ENCODE data around the gene KBTBD6. TPM values are rescaled to one million over a fixed set of nuclear protein-coding genes. Genes with fewer than 3 reads are reported as not detected.

Gene KBTBD6
- total and polyA plus RNA-seq, 2 of the 13 experiments (the other 11 are each of a cell fraction or from before 2014, with no cell fraction given): 4.4 to 12.0 TPM

DNA sequence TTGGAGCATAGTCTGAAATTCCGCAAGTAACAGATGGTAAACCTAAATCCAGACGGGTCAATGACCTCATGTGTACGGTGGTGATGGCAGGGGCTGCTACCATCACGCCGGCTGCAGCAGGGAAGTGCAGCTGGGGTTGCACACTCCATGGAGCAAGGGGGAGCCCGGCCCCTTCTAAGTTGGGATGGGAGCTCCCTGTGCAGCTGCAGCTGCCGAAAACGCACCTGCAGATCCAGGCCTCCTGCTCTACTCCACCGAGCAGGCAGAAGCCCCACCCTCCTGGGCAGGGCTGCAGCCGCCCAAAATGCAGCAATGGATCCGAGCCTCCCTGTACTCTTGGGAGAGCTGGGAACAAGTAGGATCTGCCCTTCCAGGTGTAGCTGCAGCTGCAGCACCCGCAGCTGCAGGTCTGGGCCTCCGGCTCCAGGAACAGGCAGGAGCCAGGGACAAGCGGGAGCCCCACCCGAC lies 25.5 kb downstream of the KBTBD6 start (continued):
- TF ChIP-seq YEATS4 (CRISPR knock-in tag; IDR thresholded peaks at IDR 0.05; ENCODE audit: borderline replicate concordance) (no peak), AHR (CRISPR knock-in tag; IDR thresholded peaks at IDR 0.05) (0 out of 2 replicates have a peak, but pooled peaks have one; percentile 9), KDM5A (IDR thresholded peaks at IDR 0.05; ENCODE audit: borderline replicate concordance, low read length) (no peak), NR3C1 (CRISPR knock-in tag; IDR thresholded peaks at IDR 0.05) (no peak), ZNF891 (CRISPR knock-in tag; IDR thresholded peaks at IDR 0.05) (no peak), SALL2 (CRISPR knock-in tag; IDR thresholded peaks at IDR 0.05) (no peak), ZNF589 (CRISPR knock-in tag; conservative IDR thresholded peaks at IDR 0.05) (no peak), TOPORS (CRISPR knock-in tag; IDR thresholded peaks at IDR 0.05) (0 out of 2 replicates have a peak, but pooled peaks have one; percentile 16), ZNF772 (CRISPR knock-in tag; IDR thresholded peaks at IDR 0.05) (no peak; the same call in 1 of the 2 replicates), FOXO1 (CRISPR knock-in tag; IDR thresholded peaks at IDR 0.05) (no peak), MATR3 (CRISPR knock-in tag; IDR thresholded peaks at IDR 0.05) (no peak), ZNF678 (CRISPR knock-in tag; IDR thresholded peaks at IDR 0.05) (no peak), ZNF234 (CRISPR knock-in tag; conservative IDR thresholded peaks at IDR 0.05) (no peak), KAT8 (CRISPR knock-in tag; IDR thresholded peaks at IDR 0.05) (no peak), NAIF1 (CRISPR knock-in tag; IDR thresholded peaks at IDR 0.05; ENCODE audit: borderline replicate concordance) (no peak)
- TF ChIP-seq, protein P1, sequence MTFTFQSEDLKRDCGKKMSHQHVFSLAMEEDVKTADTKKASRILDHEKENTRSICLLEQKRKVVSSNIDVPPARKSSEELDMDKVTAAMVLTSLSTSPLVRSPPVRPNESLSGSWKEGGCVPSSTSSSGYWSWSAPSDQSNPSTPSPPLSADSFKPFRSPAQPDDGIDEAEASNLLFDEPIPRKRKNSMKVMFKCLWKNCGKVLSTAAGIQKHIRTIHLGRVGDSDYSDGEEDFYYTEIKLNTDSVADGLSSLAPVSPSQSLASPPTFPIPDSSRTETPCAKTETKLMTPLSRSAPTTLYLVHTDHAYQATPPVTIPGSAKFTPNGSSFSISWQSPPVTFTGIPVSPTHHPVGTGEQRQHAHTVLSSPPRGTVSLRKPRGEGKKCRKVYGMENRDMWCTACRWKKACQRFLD (CRISPR knock-in tag; IDR thresholded peaks at IDR 0.05; ENCODE audit: borderline replicate concordance): no peak
- TF ChIP-seq, protein P2, sequence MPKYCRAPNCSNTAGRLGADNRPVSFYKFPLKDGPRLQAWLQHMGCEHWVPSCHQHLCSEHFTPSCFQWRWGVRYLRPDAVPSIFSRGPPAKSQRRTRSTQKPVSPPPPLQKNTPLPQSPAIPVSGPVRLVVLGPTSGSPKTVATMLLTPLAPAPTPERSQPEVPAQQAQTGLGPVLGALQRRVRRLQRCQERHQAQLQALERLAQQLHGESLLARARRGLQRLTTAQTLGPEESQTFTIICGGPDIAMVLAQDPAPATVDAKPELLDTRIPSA (CRISPR knock-in tag; IDR thresholded peaks at IDR 0.05; ENCODE audit: borderline replicate concordance): no peak
- TF ChIP-seq, protein P3, sequence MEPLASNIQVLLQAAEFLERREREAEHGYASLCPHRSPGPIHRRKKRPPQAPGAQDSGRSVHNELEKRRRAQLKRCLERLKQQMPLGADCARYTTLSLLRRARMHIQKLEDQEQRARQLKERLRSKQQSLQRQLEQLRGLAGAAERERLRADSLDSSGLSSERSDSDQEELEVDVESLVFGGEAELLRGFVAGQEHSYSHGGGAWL (CRISPR knock-in tag; IDR thresholded peaks at IDR 0.05): 0 out of 2 replicates have a peak, but pooled peaks have one; percentile 8
- TF ChIP-seq, protein P4, sequence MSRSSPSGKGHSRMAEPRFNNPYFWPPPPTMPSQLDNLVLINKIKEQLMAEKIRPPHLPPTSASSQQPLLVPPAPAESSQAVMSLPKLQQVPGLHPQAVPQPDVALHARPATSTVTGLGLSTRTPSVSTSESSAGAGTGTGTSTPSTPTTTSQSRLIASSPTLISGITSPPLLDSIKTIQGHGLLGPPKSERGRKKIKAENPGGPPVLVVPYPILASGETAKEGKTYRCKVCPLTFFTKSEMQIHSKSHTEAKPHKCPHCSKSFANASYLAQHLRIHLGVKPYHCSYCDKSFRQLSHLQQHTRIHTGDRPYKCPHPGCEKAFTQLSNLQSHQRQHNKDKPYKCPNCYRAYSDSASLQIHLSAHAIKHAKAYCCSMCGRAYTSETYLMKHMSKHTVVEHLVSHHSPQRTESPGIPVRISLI (CRISPR knock-in tag; IDR thresholded peaks at IDR 0.05; ENCODE audit: borderline replicate concordance): no peak
- TF ChIP-seq, protein P5, sequence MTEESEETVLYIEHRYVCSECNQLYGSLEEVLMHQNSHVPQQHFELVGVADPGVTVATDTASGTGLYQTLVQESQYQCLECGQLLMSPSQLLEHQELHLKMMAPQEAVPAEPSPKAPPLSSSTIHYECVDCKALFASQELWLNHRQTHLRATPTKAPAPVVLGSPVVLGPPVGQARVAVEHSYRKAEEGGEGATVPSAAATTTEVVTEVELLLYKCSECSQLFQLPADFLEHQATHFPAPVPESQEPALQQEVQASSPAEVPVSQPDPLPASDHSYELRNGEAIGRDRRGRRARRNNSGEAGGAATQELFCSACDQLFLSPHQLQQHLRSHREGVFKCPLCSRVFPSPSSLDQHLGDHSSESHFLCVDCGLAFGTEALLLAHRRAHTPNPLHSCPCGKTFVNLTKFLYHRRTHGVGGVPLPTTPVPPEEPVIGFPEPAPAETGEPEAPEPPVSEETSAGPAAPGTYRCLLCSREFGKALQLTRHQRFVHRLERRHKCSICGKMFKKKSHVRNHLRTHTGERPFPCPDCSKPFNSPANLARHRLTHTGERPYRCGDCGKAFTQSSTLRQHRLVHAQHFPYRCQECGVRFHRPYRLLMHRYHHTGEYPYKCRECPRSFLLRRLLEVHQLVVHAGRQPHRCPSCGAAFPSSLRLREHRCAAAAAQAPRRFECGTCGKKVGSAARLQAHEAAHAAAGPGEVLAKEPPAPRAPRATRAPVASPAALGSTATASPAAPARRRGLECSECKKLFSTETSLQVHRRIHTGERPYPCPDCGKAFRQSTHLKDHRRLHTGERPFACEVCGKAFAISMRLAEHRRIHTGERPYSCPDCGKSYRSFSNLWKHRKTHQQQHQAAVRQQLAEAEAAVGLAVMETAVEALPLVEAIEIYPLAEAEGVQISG (CRISPR knock-in tag; IDR thresholded peaks at IDR 0.05): no peak; the same call in 1 of the 2 replicates
- TF ChIP-seq, protein P6, sequence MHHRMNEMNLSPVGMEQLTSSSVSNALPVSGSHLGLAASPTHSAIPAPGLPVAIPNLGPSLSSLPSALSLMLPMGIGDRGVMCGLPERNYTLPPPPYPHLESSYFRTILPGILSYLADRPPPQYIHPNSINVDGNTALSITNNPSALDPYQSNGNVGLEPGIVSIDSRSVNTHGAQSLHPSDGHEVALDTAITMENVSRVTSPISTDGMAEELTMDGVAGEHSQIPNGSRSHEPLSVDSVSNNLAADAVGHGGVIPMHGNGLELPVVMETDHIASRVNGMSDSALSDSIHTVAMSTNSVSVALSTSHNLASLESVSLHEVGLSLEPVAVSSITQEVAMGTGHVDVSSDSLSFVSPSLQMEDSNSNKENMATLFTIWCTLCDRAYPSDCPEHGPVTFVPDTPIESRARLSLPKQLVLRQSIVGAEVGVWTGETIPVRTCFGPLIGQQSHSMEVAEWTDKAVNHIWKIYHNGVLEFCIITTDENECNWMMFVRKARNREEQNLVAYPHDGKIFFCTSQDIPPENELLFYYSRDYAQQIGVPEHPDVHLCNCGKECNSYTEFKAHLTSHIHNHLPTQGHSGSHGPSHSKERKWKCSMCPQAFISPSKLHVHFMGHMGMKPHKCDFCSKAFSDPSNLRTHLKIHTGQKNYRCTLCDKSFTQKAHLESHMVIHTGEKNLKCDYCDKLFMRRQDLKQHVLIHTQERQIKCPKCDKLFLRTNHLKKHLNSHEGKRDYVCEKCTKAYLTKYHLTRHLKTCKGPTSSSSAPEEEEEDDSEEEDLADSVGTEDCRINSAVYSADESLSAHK (CRISPR knock-in tag; IDR thresholded peaks at IDR 0.05; ENCODE audit: borderline replicate concordance): no peak

All from HepG2 (cell line).